ENCODE measurements around the gene PGGHG. TPM values are rescaled to one million over a fixed set of nuclear protein-coding genes. Genes with fewer than 3 reads are reported as not detected.
A peak's percentile ranks its signal among the peaks of the same experiment; 100 is the strongest.

The PGGHG gene
- polyA plus RNA-seq, 3 donors, result 1.6 to 82.9 (median 2.1) TPM

- Histone ChIP-seq H3K27me3 (ENCODE audit: control insufficient read depth in 2 of 2, insufficient read depth in 2 of 2, low read length in 2 of 2) (peaks cover 40 to 52% of the 10 kb centered on the region in 2 donors), H3K79me2 (ENCODE audit: insufficient read depth, low read length) (no peaks in the 10 kb centered on the region), H4K20me1 (ENCODE audit: insufficient read depth, low read length) (peaks cover 5% of the 10 kb centered on the region), H3K9ac (ENCODE audit: insufficient read depth, low read length, poor library complexity, severe bottlenecking) (no peak overlapping the region), H2AFZ (ENCODE audit: insufficient read depth, low read depth, low read length, poor library complexity, severe bottlenecking) (peak overlapping the region; percentile 67), H3K4me2 (replicated peaks; ENCODE audit: extremely low read depth, low read length, poor library complexity, severe bottlenecking) (peak overlapping the region; percentile 68), H3K4me1 (ENCODE audit: control insufficient read depth in 1 of 2, insufficient read depth in 2 of 2, low read length in 2 of 2) (peaks cover 34 to 48% of the 10 kb centered on the region in 2 donors), H3K36me3 (replicated peaks in 1 of 2; ENCODE audit: control insufficient read depth in 1 of 2, insufficient read depth in 2 of 2, low read length in 2 of 2) (no peaks in the 10 kb centered on the region), H3K4me3 (replicated peaks in 1 of 3; ENCODE audit: low read depth in 2 of 3, low read length in 3 of 3) (peak overlapping the region in 1 of 3 experiments; percentile 61), H3K27ac (ENCODE audit: low read depth in 1 of 2, low read length in 2 of 2) (no peak overlapping the region), H3K9me3 (replicated peaks in 1 of 2; ENCODE audit: control insufficient read depth in 1 of 2, insufficient read depth in 1 of 2, low read length in 2 of 2) (peaks cover 0 to 15% of the 10 kb centered on the region in 2 donors)
- TF ChIP-seq, protein P1, sequence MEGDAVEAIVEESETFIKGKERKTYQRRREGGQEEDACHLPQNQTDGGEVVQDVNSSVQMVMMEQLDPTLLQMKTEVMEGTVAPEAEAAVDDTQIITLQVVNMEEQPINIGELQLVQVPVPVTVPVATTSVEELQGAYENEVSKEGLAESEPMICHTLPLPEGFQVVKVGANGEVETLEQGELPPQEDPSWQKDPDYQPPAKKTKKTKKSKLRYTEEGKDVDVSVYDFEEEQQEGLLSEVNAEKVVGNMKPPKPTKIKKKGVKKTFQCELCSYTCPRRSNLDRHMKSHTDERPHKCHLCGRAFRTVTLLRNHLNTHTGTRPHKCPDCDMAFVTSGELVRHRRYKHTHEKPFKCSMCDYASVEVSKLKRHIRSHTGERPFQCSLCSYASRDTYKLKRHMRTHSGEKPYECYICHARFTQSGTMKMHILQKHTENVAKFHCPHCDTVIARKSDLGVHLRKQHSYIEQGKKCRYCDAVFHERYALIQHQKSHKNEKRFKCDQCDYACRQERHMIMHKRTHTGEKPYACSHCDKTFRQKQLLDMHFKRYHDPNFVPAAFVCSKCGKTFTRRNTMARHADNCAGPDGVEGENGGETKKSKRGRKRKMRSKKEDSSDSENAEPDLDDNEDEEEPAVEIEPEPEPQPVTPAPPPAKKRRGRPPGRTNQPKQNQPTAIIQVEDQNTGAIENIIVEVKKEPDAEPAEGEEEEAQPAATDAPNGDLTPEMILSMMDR (IDR thresholded peaks at IDR 0.05), result no peak
- H3K27me3 Mint-ChIP-seq (ENCODE audit: low read depth in 3 of 3), result peaks cover 52 to 70% (median 55%) of the 10 kb centered on the region in 3 donors
- no peak overlapping the region for H3K27ac Mint-ChIP-seq
- peaks cover 0 to 27% (median 18%) of the 10 kb centered on the region in 7 donors for H3K9me3 Mint-ChIP-seq
- peak in 2 of 3 donors; percentile 31 to 33 for DNase-seq
- 12% methylated on average over 95 of the region's 97 CpGs for whole genome bisulfite sequencing (ENCODE audit: insufficient coverage)
- H3K4me3 Mint-ChIP-seq, result peak overlapping the region in 1 of 2 donors; percentile 88
- H3K36me3 Mint-ChIP-seq, result peaks cover 14 to 16% of the 10 kb centered on the region in 2 donors
- peaks cover 35% of the 10 kb centered on the region for H3K4me1 Mint-ChIP-seq
- intact Hi-C loops (cut with micrococcal nuclease), result no loop called here
These were observed 9.6 kb upstream of the PGGHG start for GRCh38 chr11:279040-279965.

DNA sequence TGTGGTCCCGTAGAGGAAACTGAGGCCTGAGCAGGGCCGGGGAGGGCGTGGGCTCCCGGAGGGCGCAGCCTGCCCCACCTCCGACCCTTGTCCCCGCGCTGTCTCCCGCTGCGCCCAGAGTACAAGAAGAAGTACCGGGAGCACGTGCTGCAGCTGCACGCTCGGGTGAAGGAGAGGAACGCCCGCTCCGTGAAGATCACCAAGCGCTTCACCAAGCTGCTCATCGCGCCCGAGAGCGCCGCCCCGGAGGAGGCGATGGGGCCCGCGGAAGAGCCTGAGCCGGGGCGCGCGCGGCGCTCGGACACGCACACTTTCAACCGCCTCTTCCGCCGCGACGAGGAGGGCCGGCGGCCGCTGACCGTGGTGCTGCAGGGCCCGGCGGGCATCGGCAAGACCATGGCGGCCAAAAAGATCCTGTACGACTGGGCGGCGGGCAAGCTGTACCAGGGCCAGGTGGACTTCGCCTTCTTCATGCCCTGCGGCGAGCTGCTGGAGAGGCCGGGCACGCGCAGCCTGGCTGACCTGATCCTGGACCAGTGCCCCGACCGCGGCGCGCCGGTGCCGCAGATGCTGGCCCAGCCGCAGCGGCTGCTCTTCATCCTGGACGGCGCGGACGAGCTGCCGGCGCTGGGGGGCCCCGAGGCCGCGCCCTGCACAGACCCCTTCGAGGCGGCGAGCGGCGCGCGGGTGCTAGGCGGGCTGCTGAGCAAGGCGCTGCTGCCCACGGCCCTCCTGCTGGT is 8.8 kb upstream of the PGGHG start:
- Histone ChIP-seq H3K36me3 (replicated peaks in 1 of 2; ENCODE audit: control insufficient read depth in 1 of 2, insufficient read depth in 2 of 2, low read length in 2 of 2) (no peaks in the 10 kb centered on the region), H3K9me3 (replicated peaks in 1 of 2; ENCODE audit: control insufficient read depth in 1 of 2, insufficient read depth in 1 of 2, low read length in 2 of 2) (peaks cover 0 to 15% of the 10 kb centered on the region in 2 donors), H3K4me3 (replicated peaks in 1 of 3; ENCODE audit: low read depth in 2 of 3, low read length in 3 of 3) (peak overlapping the region in 1 of 3 experiments; percentile 61), H3K27ac (ENCODE audit: low read depth in 1 of 2, low read length in 2 of 2) (no peak overlapping the region), H3K4me1 (ENCODE audit: control insufficient read depth in 1 of 2, insufficient read depth in 2 of 2, low read length in 2 of 2) (peaks cover 30 to 40% of the 10 kb centered on the region in 2 donors), H4K20me1 (ENCODE audit: insufficient read depth, low read length) (peaks cover 5% of the 10 kb centered on the region), H3K79me2 (ENCODE audit: insufficient read depth, low read length) (no peaks in the 10 kb centered on the region), H2AFZ (ENCODE audit: insufficient read depth, low read depth, low read length, poor library complexity, severe bottlenecking) (peak overlapping the region; percentile 67), H3K4me2 (replicated peaks; ENCODE audit: extremely low read depth, low read length, poor library complexity, severe bottlenecking) (peak overlapping the region; percentile 68), H3K9ac (ENCODE audit: insufficient read depth, low read length, poor library complexity, severe bottlenecking) (no peak overlapping the region), H3K27me3 (ENCODE audit: control insufficient read depth in 2 of 2, insufficient read depth in 2 of 2, low read length in 2 of 2) (peaks cover 40 to 52% of the 10 kb centered on the region in 2 donors)
- intact Hi-C loops (cut with micrococcal nuclease), result no loop called here
- TF ChIP-seq, protein P1 (IDR thresholded peaks at IDR 0.05), result no peak
- 5% methylated on average over 85 of the region's 85 CpGs for WGBS (ENCODE audit: insufficient coverage)
- Mint-ChIP-seq H3K36me3 (peaks cover 14 to 16% of the 10 kb centered on the region in 2 donors), H3K9me3 (peaks cover 0 to 27% (median 18%) of the 10 kb centered on the region in 7 donors), H3K4me1 (peaks cover 31% of the 10 kb centered on the region), H3K4me3 (peak overlapping the region; percentile 72 to 85), H3K27ac (peak overlapping the region in 1 of 7 donors; percentile 54), H3K27me3 (ENCODE audit: low read depth in 3 of 3) (peaks cover 52 to 75% (median 55%) of the 10 kb centered on the region in 3 donors)
- DNase-seq, result peak; percentile 44 to 47 (median 44)

Data from CD14-positive monocyte (primary cell).